ENCODE data around the gene VASN.

GRCh38 chr16:4376126-4376892 is 4.7 kb downstream of the VASN start:
- no peak for TF ChIP-seq CTCF (conservative IDR thresholded peaks at IDR 0.05)
- TF ChIP-seq EZH2 (IDR thresholded peaks at IDR 0.05; ENCODE audit: low read depth), result no peak
